Effector memory CD4-positive, alpha-beta T cell (primary cell): ENCODE measurements around the gene STAMBPL1.

Experiments
- DNase-seq, 3 donors: peaks; one replicate each; pipeline ENCODE4 v3.0.0-alpha.2; 2020
- H3K27ac ChIP-seq: 2 replicates; pipeline ENCODE4 v1.7.0; 2013; ENCODE audit warnings: mild to moderate bottlenecking, low read length, moderate library complexity; ENCODE audit not compliant: insufficient read depth, poor library complexity, severe bottlenecking
- H3K27me3 ChIP-seq: replicated peaks from 2 replicates; pipeline ENCODE4 v1.7.0; 2013; ENCODE audit warnings: mild to moderate bottlenecking, low read length; ENCODE audit not compliant: insufficient read depth, control insufficient read depth, poor library complexity, severe bottlenecking
- H3K36me3 ChIP-seq: 2 replicates; pipeline ENCODE4 v1.7.0; 2013; ENCODE audit warnings: mild to moderate bottlenecking, low read length, moderate library complexity; ENCODE audit not compliant: control insufficient read depth, insufficient read depth
- H3K4me1 ChIP-seq: 2 replicates; pipeline ENCODE4 v1.7.0; 2013; ENCODE audit warnings: low read length, mild to moderate bottlenecking; ENCODE audit not compliant: control insufficient read depth, insufficient read depth, poor library complexity, severe bottlenecking
- H3K4me3 ChIP-seq: 2 replicates; pipeline ENCODE4 v1.7.0; 2013; ENCODE audit warnings: low read length, low read depth, mild to moderate bottlenecking; ENCODE audit not compliant: insufficient read depth, poor library complexity, severe bottlenecking
- H3K9me3 ChIP-seq: 2 replicates; pipeline ENCODE4 v1.7.0; 2013; ENCODE audit warnings: mild to moderate bottlenecking, low read length, moderate library complexity; ENCODE audit not compliant: control insufficient read depth

Gene STAMBPL1

DNA sequence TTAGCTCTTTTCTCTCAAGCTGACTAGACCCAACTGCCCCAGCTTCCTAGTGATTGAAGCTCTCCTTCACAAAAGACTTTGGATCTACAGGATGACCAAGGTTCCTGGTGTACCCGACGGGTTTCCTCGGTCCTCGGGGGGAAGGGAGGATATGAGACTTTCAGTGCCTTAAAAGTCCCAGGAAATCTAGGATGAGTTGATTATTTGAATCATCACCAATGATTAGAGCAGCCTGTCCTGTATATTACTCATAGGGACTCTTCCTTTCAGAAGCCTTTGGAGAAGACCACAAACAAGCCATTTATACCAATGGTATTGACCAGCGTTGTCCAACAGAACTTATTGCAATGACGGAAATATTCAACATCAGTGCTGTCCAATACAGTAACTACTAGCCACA is 78.7 kb downstream of the STAMBPL1 start:
- Histone ChIP-seq H3K27me3 (no peaks in the 10 kb centered on the region), H3K27ac (no peak overlapping the region), H3K4me3 (no peak overlapping the region), H3K4me1 (peaks cover 8% of the 10 kb centered on the region), H3K36me3 (no peaks in the 10 kb centered on the region), H3K9me3 (no peaks in the 10 kb centered on the region)
- no peak for DNase-seq

DNA sequence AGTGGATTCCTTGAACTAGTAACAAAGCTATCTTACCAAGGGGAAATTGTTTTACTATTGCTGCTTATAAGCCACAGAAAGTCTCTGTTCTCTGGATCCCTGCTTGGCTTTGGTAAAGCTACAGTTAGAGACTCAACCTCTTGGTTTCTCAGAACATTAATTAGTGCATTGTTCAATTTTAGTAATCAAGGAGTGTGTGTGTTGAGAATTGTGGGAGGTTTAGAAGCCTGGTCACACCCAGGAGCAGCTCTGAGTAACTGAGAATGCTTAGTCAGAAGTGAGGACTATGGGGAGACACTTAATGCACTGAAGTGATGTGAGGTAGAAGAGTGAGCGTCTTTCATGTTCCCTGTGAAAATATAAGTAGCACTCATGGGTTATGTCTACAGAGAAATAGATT is 80.8 kb downstream of the STAMBPL1 start:
- Histone ChIP-seq H3K27ac (no peak overlapping the region), H3K9me3 (no peaks in the 10 kb centered on the region), H3K4me3 (no peak overlapping the region), H3K27me3 (no peaks in the 10 kb centered on the region), H3K36me3 (no peaks in the 10 kb centered on the region), H3K4me1 (peaks cover 8% of the 10 kb centered on the region)
- no peak for DNase-seq

DNA sequence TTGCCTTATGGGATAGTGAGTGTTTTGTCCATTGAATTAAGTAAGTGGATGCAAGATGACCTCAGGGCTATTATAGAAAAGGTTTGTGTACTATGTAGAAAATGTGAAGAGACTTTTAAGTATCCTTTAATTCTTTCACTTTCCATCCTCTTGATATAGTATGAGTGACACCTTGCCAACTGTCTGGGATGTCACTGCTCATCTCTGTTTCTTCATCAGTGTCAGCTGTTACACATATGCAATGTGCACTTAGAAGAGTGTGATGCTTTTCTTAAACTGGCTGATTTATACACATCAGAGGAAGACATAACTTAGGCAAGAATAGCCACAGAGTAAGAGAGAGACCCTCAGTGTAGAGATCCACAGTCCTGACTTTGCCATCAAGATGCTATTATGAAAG is 81.2 kb downstream of the STAMBPL1 start:
- DNase-seq = no peak
- Histone ChIP-seq H3K4me1 (peaks cover 8% of the 10 kb centered on the region), H3K36me3 (no peaks in the 10 kb centered on the region), H3K4me3 (no peak overlapping the region), H3K27me3 (no peaks in the 10 kb centered on the region), H3K9me3 (no peaks in the 10 kb centered on the region), H3K27ac (no peak overlapping the region)

DNA sequence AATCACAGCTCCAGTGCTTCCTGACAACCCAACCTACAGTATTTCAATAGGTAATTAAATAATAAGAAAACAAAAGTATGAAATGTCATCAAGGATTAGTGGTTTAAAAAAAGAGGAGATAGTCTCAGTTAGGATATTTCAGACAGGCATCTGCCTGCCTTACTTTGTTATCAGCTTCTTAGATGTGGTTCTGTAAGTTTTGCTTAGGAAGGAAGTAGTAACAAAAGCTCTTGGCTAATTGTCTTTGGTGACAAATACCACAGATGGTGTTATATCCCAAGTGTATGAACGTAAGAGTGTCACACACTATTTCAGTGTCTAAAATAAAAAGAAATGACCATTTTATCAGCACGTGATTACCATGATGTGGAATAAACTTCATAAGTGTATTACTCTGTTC is 82.3 kb downstream of the STAMBPL1 start:
- no peak for DNase-seq
- Histone ChIP-seq H3K36me3 (no peaks in the 10 kb centered on the region), H3K4me3 (no peak overlapping the region), H3K9me3 (no peaks in the 10 kb centered on the region), H3K27ac (no peak overlapping the region), H3K4me1 (peaks cover 8% of the 10 kb centered on the region), H3K27me3 (no peaks in the 10 kb centered on the region)

DNA sequence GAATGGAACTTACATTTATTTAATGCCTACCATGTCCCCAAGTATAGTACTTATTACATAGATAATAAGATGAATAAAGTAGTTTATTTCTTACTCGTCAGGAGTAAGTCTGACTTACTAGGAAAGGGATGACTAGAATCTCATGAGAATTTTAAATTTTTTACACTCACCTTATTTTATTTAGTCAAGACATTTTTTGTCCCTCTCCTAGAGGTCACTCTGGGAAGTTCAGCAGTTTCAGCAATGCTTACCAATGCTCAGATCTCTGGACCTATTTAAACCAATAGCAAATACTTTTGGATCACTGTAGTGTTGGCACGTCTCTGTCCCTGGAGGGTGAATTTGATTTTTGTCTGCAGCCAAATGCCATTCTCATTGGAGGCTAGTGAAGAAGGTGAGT is 83.3 kb downstream of the STAMBPL1 start:
- H3K4me3 ChIP-seq = no peak overlapping the region
- H3K9me3 ChIP-seq = no peaks in the 10 kb centered on the region
- H3K4me1 ChIP-seq = peaks cover 8% of the 10 kb centered on the region
- H3K27me3 ChIP-seq = no peaks in the 10 kb centered on the region
- H3K36me3 ChIP-seq = no peaks in the 10 kb centered on the region
- no peak for DNase-seq
- H3K27ac ChIP-seq = no peak overlapping the region

DNA sequence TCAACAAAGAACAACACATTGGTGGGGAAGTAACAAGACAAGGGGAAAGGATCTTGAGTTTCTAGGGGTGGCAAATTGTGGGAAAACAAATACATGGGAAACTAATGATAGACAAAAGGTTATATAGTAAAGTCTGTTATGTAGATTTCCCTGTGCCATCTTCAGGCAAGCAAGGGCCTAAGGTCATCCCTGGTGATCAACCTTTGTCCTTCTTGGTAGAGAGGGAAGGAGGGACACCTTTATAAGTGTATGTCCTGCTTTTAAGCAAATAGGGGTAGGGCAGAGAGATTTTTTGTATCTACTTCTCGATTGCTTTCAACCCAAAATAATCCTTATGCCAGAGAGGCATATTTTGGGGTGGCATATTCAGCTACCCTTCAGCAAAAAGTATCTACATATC is 84.3 kb downstream of the STAMBPL1 start:
- Histone ChIP-seq H3K9me3 (no peaks in the 10 kb centered on the region), H3K4me3 (no peak overlapping the region), H3K4me1 (peaks cover 8% of the 10 kb centered on the region), H3K27ac (no peak overlapping the region), H3K27me3 (no peaks in the 10 kb centered on the region), H3K36me3 (no peaks in the 10 kb centered on the region)
- no peak for DNase-seq

DNA sequence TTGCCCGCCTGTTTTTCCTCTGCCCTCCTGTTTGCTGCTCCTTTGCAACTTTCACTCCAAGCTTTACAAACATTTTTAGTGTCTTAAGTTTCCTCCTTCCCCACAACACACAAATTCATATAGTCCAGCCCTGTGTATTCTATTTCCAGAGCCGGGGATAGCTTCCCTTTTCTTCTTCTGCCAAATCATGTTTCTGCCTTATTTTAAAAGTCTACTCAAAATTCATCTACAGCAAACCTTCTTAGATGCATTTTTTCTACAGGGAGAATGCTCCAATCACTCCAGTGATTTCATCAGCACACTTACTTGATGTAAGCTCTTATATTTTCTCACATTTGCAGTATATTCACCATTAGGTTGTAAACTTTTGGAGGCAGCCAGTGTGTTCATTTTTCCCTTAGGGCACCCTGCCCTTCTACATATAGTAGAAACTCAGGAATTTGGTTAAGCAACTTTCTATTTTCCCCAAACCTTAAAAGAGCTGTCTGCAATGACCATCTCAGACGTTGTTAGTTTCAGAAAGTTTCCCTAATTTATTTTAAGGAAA is 84.9 kb downstream of the STAMBPL1 start:
- H3K4me1 ChIP-seq = peaks cover 8% of the 10 kb centered on the region
- H3K36me3 ChIP-seq = no peaks in the 10 kb centered on the region
- H3K27me3 ChIP-seq = no peaks in the 10 kb centered on the region
- no peaks in the 10 kb centered on the region for H3K9me3 ChIP-seq
- H3K4me3 ChIP-seq = no peak overlapping the region
- DNase-seq = no peak
- H3K27ac ChIP-seq = no peak overlapping the region

DNA sequence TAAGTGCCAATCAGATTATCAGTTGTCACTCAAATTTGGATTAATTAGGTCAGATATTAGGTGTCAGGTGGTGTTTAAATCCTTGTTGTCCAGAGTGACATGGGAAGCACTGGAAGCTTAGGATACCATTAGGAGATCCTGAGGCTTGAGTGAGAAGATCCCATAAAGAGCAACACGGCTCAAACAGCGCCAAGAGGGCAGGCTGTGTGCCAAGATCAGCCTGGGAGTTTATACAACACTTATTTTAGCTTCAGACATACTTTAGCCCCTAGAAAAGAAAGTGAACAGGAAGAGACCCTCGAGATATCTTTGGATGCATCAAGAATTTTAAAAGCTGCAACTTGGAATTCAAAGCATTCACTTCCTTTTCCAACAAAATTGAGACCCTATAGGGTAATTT is 86.8 kb downstream of the STAMBPL1 start:
- no peaks in the 10 kb centered on the region for H3K36me3 ChIP-seq

DNA sequence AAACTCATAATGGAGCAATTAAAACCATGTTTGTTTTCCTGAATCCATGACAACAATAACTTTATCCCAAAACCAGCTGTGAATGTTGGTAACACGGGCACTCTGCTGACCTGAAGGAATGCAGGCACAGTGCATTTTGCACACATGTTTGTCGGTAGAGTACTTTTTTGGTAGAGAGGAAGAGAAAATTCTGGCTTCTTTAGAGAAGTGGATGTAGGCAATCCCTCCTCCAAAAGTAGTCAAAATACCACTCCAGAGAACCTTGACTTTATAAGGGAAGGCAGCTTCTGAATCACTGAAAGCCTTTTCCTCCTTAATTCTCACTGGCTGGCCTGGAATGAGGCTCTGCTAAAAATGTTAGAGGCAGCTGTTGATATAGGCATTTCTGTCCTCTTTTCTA is 88.3 kb downstream of the STAMBPL1 start:
- H3K9me3 ChIP-seq = no peaks in the 10 kb centered on the region
- no peaks in the 10 kb centered on the region for H3K27me3 ChIP-seq
- H3K27ac ChIP-seq = no peak overlapping the region
- DNase-seq = no peak
- H3K36me3 ChIP-seq = no peaks in the 10 kb centered on the region
- H3K4me1 ChIP-seq = no peaks in the 10 kb centered on the region
- H3K4me3 ChIP-seq = no peak overlapping the region

More for the DNA sequence above, 86.8 kb downstream of the STAMBPL1 start:
- Histone ChIP-seq H3K27me3 (no peaks in the 10 kb centered on the region), H3K4me3 (no peak overlapping the region), H3K27ac (no peak overlapping the region), H3K4me1 (peaks cover 7% of the 10 kb centered on the region), H3K9me3 (no peaks in the 10 kb centered on the region)
- no peak for DNase-seq

DNA sequence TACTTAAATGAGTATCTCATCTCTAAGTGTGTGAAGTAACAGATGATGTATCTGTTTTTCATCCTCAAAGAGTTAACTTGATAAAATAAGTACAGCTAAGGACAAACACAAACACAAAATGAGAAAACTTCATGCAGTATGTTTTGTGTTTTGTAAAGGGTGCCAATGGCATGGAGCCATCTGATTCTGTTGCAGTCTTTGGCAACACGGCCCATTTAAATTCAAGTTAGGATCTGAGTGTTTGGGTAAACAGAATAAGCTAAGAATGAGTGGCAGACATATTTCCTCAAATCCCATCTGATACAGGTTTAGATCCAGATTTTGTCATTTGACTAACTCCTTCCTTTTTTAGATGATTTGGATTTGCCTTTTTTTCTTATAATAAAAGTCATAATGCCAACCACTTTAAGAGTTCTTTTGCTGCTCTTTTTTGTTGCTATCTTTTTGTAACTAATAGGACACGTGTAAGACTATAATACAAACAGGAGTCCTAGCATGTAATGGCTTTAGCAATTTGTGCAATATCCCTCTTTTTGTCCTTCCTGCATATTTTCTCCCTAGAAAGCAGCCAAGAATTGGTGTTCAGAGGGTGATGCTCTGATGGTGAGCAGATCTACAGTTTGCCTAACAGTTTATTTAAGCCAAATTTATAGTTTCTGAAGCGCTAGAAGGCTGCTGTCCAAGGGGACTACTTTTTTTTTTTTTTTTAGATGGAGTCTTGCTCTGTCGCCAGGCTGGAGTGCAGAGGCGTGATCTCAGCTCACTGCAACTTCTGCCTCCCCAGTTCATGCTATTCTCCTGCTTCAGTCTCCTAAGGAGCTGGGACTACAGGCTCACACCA is 91.4 kb downstream of the STAMBPL1 start:
- Histone ChIP-seq H3K27ac (no peak overlapping the region), H3K36me3 (no peaks in the 10 kb centered on the region), H3K27me3 (no peaks in the 10 kb centered on the region), H3K4me1 (peaks cover 7% of the 10 kb centered on the region), H3K4me3 (no peak overlapping the region), H3K9me3 (no peaks in the 10 kb centered on the region)
- no peak for DNase-seq
